Stimulated activated CD4-positive, alpha-beta T cell treated with anti-CD3 and anti-CD28 coated beads, Interleukin-4, amount 100 ng/mL, for 24 hours (primary cell): ENCODE data around the gene ZNF207.
A peak's percentile ranks its signal among the peaks of the same experiment; 100 is the strongest.
"Not testable (repeated sequence)": the region's sequence is repeated elsewhere in the genome, so short reads cannot be mapped to it uniquely, and the experiment has no call there.

Experiments used
- DNase-seq: peaks from one replicate; pipeline ENCODE4 v3.0.0-alpha.2; 2020

ZNF207 gene

GRCh38 chr17:32335687-32336086, 14.3 kb upstream of the ZNF207 start:
- DNase-seq, result no peak

GRCh38 chr17:32341141-32341856, 8.7 kb upstream of the ZNF207 start:
- peak; percentile 54 for DNase-seq

GRCh38 chr17:32341857-32342602, 7.9 kb upstream of the ZNF207 start, which contains the start of gene C17orf75:
Gene C17orf75 (minus strand): TSS chr17:32342173. CDS start chr17:32342139, 34 bp downstream.
- peak; percentile 85 for DNase-seq

- no peak for DNase-seq
Observed at GRCh38 chr17:32342603-32343325, 7.2 kb upstream of the ZNF207 start.

- no peak for DNase-seq
Observed at GRCh38 chr17:32345951-32346600, 3.9 kb upstream of the ZNF207 start.

- DNase-seq, result no peak
Observed at GRCh38 chr17:32348483-32348800, 1.5 kb upstream of the ZNF207 start.

- peak; percentile 21 for DNase-seq
Observed at GRCh38 chr17:32349503-32349853, 479 bp upstream of the ZNF207 start.

- peak; percentile 51 for DNase-seq
Observed at GRCh38 chr17:32350666-32351418, 885 bp downstream of the ZNF207 start.

- DNase-seq, result not testable (repeated sequence)
Observed at GRCh38 chr17:32352734-32353133, 2.8 kb downstream of the ZNF207 start.

GRCh38 chr17:32355649-32356377, 5.9 kb downstream of the ZNF207 start:
- DNase-seq, result no peak

GRCh38 chr17:32356378-32356743, 6.4 kb downstream of the ZNF207 start:
- DNase-seq, result no peak

GRCh38 chr17:32356750-32357149, 6.8 kb downstream of the ZNF207 start:
- DNase-seq, result no peak

GRCh38 chr17:32357615-32358014, 7.7 kb downstream of the ZNF207 start:
- no peak for DNase-seq

GRCh38 chr17:32361270-32361669, 11.3 kb downstream of the ZNF207 start:
- no peak for DNase-seq

- DNase-seq, result no peak
Observed at GRCh38 chr17:32370426-32370825, 20.5 kb downstream of the ZNF207 start.

- no peak for DNase-seq
Observed at GRCh38 chr17:32382526-32383223, 32.7 kb downstream of the ZNF207 start.

GRCh38 chr17:32383926-32384434, 34.0 kb downstream of the ZNF207 start:
- no peak for DNase-seq

GRCh38 chr17:32385121-32385520, 35.2 kb downstream of the ZNF207 start:
- DNase-seq, result no peak

GRCh38 chr17:32385971-32386370, 36.0 kb downstream of the ZNF207 start:
- DNase-seq, result no peak

- DNase-seq, result no peak
Observed at GRCh38 chr17:32386844-32387243, 36.9 kb downstream of the ZNF207 start.

- DNase-seq, result not testable (repeated sequence)
Observed at GRCh38 chr17:32388128-32388527, 38.2 kb downstream of the ZNF207 start.
